ENCODE results near the gene HIVEP3.

HIVEP3 gene

GRCh38 chr1:41592451-41593125, 326.1 kb downstream of the HIVEP3 start:
- no peak for TF ChIP-seq Cebpa-rat (IDR thresholded peaks at IDR 0.05)
- no peak overlapping the region for H3K9ac ChIP-seq
- H3K4me3 ChIP-seq = no peak overlapping the region
- H3K36me3 ChIP-seq = peaks cover 0 to 21% (median 0%) of the 10 kb centered on the region in 11 experiments; a peak in 7 of 22 replicates
- H3K27me3 ChIP-seq = no peaks in the 10 kb centered on the region
- no peak overlapping the region for H3K27ac ChIP-seq
- no peak overlapping the region for H3K4me2 ChIP-seq
- H3K4me1 ChIP-seq = no peaks in the 10 kb centered on the region; a peak in 1 of 20 replicates
- H3K9me3 ChIP-seq (replicated peaks in 1 of 11) = peaks cover 0 to 22% (median 8%) of the 10 kb centered on the region in 11 experiments; a peak in 13 of 22 replicates
- peaks cover 0 to 51% (median 0%) of the 10 kb centered on the region in 11 experiments; a peak in 7 of 22 replicates for H4K20me1 ChIP-seq

- no peak overlapping the region for H3K9ac ChIP-seq
- H3K4me1 ChIP-seq = no peaks in the 10 kb centered on the region; a peak in 1 of 20 replicates
- peaks cover 0 to 48% (median 0%) of the 10 kb centered on the region in 11 experiments; a peak in 7 of 22 replicates for H4K20me1 ChIP-seq
- TF ChIP-seq Cebpa-rat (IDR thresholded peaks at IDR 0.05) = no peak
- no peaks in the 10 kb centered on the region for H3K27me3 ChIP-seq
- no peak overlapping the region for H3K27ac ChIP-seq
- peaks cover 0 to 25% (median 0%) of the 10 kb centered on the region in 11 experiments; a peak in 7 of 22 replicates for H3K36me3 ChIP-seq
- no peak overlapping the region for H3K4me2 ChIP-seq
- no peak overlapping the region for H3K4me3 ChIP-seq
- H3K9me3 ChIP-seq (replicated peaks in 1 of 11) = peaks cover 0 to 22% (median 8%) of the 10 kb centered on the region in 11 experiments; a peak in 13 of 22 replicates
Observed at GRCh38 chr1:41591891-41592290, 326.8 kb downstream of the HIVEP3 start.

GRCh38 chr1:41590331-41590730, 328.4 kb downstream of the HIVEP3 start:
- no peaks in the 10 kb centered on the region for H3K4me1 ChIP-seq
- no peaks in the 10 kb centered on the region for H3K27me3 ChIP-seq
- no peak overlapping the region for H3K4me2 ChIP-seq
- no peak for TF ChIP-seq Cebpa-rat (IDR thresholded peaks at IDR 0.05)
- H4K20me1 ChIP-seq = peaks cover 0 to 46% (median 0%) of the 10 kb centered on the region in 11 experiments; a peak in 6 of 22 replicates
- H3K9me3 ChIP-seq (replicated peaks in 1 of 11) = peaks cover 0 to 22% (median 8%) of the 10 kb centered on the region in 11 experiments; a peak in 13 of 22 replicates
- H3K9ac ChIP-seq = no peak overlapping the region
- H3K27ac ChIP-seq = no peak overlapping the region
- no peak overlapping the region for H3K4me3 ChIP-seq
- H3K36me3 ChIP-seq = peaks cover 0 to 25% (median 0%) of the 10 kb centered on the region in 11 experiments; a peak in 7 of 22 replicates

GRCh38 chr1:41589395-41589794, 329.3 kb downstream of the HIVEP3 start:
- peaks cover 0 to 22% (median 8%) of the 10 kb centered on the region in 11 experiments; a peak in 13 of 22 replicates for H3K9me3 ChIP-seq (replicated peaks in 1 of 11)
- peaks cover 0 to 35% (median 6%) of the 10 kb centered on the region in 11 experiments; a peak in 11 of 22 replicates for H3K36me3 ChIP-seq
- H3K4me1 ChIP-seq = peaks cover 0 to 2% (median 0%) of the 10 kb centered on the region in 10 experiments; a peak in 4 of 20 replicates
- H3K4me2 ChIP-seq = no peak overlapping the region
- no peak overlapping the region for H3K4me3 ChIP-seq
- H3K27ac ChIP-seq = no peak overlapping the region
- H4K20me1 ChIP-seq = peaks cover 0 to 47% (median 0%) of the 10 kb centered on the region in 11 experiments; a peak in 6 of 22 replicates
- H3K9ac ChIP-seq = no peak overlapping the region
- no peak for TF ChIP-seq Cebpa-rat (IDR thresholded peaks at IDR 0.05)
- no peaks in the 10 kb centered on the region for H3K27me3 ChIP-seq

- Histone ChIP-seq H4K20me1 (peaks cover 0 to 47% (median 0%) of the 10 kb centered on the region in 11 experiments; a peak in 6 of 22 replicates), H3K36me3 (peaks cover 0 to 44% (median 8%) of the 10 kb centered on the region in 11 experiments; a peak in 11 of 22 replicates), H3K4me3 (no peak overlapping the region), H3K27me3 (no peaks in the 10 kb centered on the region), H3K4me1 (peaks cover 0 to 10% (median 8%) of the 10 kb centered on the region in 10 experiments; a peak in 12 of 20 replicates), H3K27ac (no peak overlapping the region), H3K9me3 (replicated peaks in 1 of 11) (peaks cover 0 to 22% (median 8%) of the 10 kb centered on the region in 11 experiments; a peak in 13 of 22 replicates), H3K4me2 (no peak overlapping the region), H3K9ac (no peak overlapping the region)
- no peak for TF ChIP-seq Cebpa-rat (IDR thresholded peaks at IDR 0.05)
Observed at GRCh38 chr1:41588334-41588875, 330.3 kb downstream of the HIVEP3 start.

- peaks cover 0 to 45% (median 0%) of the 10 kb centered on the region in 11 experiments; a peak in 6 of 22 replicates for H4K20me1 ChIP-seq
- TF ChIP-seq Cebpa-rat (IDR thresholded peaks at IDR 0.05) = no peak
Observed at GRCh38 chr1:41587791-41588190, 330.9 kb downstream of the HIVEP3 start.

GRCh38 chr1:41586230-41586629, 332.5 kb downstream of the HIVEP3 start:
- Histone ChIP-seq H3K4me1 (peaks cover 9 to 22% (median 18%) of the 10 kb centered on the region in 10 experiments), H3K27me3 (no peaks in the 10 kb centered on the region)

More at GRCh38 chr1:41587791-41588190, 330.9 kb downstream of the HIVEP3 start:
- H3K27ac ChIP-seq = no peak overlapping the region
- H3K9ac ChIP-seq = no peak overlapping the region
- H3K4me2 ChIP-seq = no peak overlapping the region
- no peaks in the 10 kb centered on the region for H3K27me3 ChIP-seq
- peaks cover 0 to 10% (median 8%) of the 10 kb centered on the region in 10 experiments; a peak in 12 of 20 replicates for H3K4me1 ChIP-seq
- peaks cover 0 to 22% (median 8%) of the 10 kb centered on the region in 11 experiments; a peak in 13 of 22 replicates for H3K9me3 ChIP-seq (replicated peaks in 1 of 11)
- H3K36me3 ChIP-seq = peaks cover 0 to 49% (median 8%) of the 10 kb centered on the region in 11 experiments; a peak in 11 of 22 replicates
- no peak overlapping the region for H3K4me3 ChIP-seq

GRCh38 chr1:41583658-41584547, 334.8 kb downstream of the HIVEP3 start:
- H3K27ac ChIP-seq = no peak overlapping the region
- peaks cover 0 to 63% (median 11%) of the 10 kb centered on the region in 11 experiments; a peak in 12 of 22 replicates for H3K36me3 ChIP-seq
- H3K9me3 ChIP-seq (replicated peaks in 1 of 11) = peaks cover 0 to 7% (median 0%) of the 10 kb centered on the region in 11 experiments; a peak in 1 of 22 replicates
- H3K4me3 ChIP-seq = no peak overlapping the region
- peaks cover 18 to 45% (median 37%) of the 10 kb centered on the region in 10 experiments for H3K4me1 ChIP-seq
- H3K27me3 ChIP-seq = no peaks in the 10 kb centered on the region
- peak overlapping the region in 8 of 11 experiments; percentile 3 to 30 (median 15); a peak in 9 of 22 replicates for H3K4me2 ChIP-seq
- peaks cover 0 to 21% (median 0%) of the 10 kb centered on the region in 11 experiments; a peak in 5 of 22 replicates for H4K20me1 ChIP-seq
- no peak for TF ChIP-seq Cebpa-rat (IDR thresholded peaks at IDR 0.05)
- H3K9ac ChIP-seq = no peak overlapping the region

More at GRCh38 chr1:41586230-41586629, 332.5 kb downstream of the HIVEP3 start:
- peaks cover 0 to 49% (median 8%) of the 10 kb centered on the region in 11 experiments; a peak in 11 of 22 replicates for H3K36me3 ChIP-seq
- peaks cover 0 to 35% (median 0%) of the 10 kb centered on the region in 11 experiments; a peak in 6 of 22 replicates for H4K20me1 ChIP-seq
- TF ChIP-seq Cebpa-rat (IDR thresholded peaks at IDR 0.05) = no peak
- H3K9me3 ChIP-seq (replicated peaks in 1 of 11) = peaks cover 0 to 20% (median 8%) of the 10 kb centered on the region in 11 experiments; a peak in 13 of 22 replicates
- H3K27ac ChIP-seq = no peak overlapping the region
- H3K4me3 ChIP-seq = no peak overlapping the region
- no peak overlapping the region for H3K9ac ChIP-seq
- no peak overlapping the region for H3K4me2 ChIP-seq
